ENCODE measurements around the gene PLOD1. TPM values are rescaled to one million over a fixed set of nuclear protein-coding genes. Genes with fewer than 3 reads are reported as not detected.

PLOD1 gene
- total RNA-seq, 2 donors from 2014 or later: 56.1 to 58.1 TPM

DNA sequence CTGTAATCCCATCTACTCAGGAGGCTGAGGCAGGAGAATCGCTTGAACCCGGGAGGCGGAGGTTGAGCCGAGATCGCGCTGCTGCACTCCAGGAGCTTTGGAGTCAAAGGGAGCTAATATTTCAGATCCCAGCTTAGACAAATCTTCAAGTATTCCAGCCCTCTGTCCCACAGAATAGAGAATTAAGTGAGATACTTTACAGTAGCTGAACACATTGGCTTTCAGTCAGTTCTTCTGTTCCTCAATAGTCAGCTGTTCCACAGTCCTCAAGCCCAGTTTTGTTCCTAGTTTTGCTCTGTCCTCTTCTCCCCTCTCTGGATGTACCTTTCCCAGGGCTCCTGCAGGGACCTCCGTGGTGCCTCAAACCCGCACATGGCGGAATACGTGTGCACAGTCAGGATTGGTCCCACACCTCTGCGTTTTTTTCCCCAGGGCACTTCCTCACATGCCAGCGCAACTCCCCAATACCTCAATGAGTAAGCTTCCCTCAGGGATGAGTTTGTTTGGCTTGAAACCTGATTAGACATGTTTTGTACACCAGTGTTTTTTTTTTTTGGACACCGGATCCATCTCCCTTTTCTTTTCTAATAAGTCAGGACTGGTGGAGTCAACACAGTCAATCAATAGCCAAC is 47.0 kb downstream of the PLOD1 start:
- peak overlapping the region; percentile 80 to 90 for H3K4me3 ChIP-seq
- peaks cover 0 to 67% of the 10 kb centered on the region in 2 donors for H3K4me1 ChIP-seq
- no peaks in the 10 kb centered on the region for H3K27me3 ChIP-seq
- DNase-seq (ENCODE audit: low spot score): no peak
- peaks cover 44% of the 10 kb centered on the region for H3K36me3 ChIP-seq
- TF ChIP-seq, protein P1, sequence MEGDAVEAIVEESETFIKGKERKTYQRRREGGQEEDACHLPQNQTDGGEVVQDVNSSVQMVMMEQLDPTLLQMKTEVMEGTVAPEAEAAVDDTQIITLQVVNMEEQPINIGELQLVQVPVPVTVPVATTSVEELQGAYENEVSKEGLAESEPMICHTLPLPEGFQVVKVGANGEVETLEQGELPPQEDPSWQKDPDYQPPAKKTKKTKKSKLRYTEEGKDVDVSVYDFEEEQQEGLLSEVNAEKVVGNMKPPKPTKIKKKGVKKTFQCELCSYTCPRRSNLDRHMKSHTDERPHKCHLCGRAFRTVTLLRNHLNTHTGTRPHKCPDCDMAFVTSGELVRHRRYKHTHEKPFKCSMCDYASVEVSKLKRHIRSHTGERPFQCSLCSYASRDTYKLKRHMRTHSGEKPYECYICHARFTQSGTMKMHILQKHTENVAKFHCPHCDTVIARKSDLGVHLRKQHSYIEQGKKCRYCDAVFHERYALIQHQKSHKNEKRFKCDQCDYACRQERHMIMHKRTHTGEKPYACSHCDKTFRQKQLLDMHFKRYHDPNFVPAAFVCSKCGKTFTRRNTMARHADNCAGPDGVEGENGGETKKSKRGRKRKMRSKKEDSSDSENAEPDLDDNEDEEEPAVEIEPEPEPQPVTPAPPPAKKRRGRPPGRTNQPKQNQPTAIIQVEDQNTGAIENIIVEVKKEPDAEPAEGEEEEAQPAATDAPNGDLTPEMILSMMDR (IDR thresholded peaks at IDR 0.05): no peak
- H3K9me3 ChIP-seq: no peaks in the 10 kb centered on the region
- H3K27ac ChIP-seq: peak overlapping the region; percentile 95

DNA sequence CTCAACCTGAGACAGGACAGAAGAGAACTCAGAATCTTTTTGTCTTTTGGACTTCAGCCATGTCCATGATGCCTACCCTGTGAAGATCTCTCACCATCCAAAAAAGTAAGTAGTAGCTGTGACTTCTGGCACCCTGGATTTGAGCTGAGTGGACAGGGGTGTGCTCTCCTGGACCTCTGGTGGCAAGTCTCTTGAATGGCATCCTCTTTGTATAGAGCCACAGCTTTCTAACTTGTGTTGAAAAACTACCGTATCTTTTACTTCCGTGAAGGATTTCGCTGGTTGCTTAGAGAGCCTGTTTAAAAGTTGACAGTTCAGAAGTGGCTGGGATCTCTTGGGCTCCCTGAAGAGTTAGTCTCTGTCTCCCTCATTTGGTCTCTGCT is 47.5 kb downstream of the PLOD1 start:
- Histone ChIP-seq H3K27me3 (no peaks in the 10 kb centered on the region), H3K9me3 (no peaks in the 10 kb centered on the region), H3K27ac (peak overlapping the region; percentile 95), H3K36me3 (peaks cover 50% of the 10 kb centered on the region), H3K4me1 (peaks cover 0 to 72% of the 10 kb centered on the region in 2 donors), H3K4me3 (no peak overlapping the region)
- no peak for DNase-seq (ENCODE audit: low spot score)
- TF ChIP-seq, protein P1 (IDR thresholded peaks at IDR 0.05): no peak

DNA sequence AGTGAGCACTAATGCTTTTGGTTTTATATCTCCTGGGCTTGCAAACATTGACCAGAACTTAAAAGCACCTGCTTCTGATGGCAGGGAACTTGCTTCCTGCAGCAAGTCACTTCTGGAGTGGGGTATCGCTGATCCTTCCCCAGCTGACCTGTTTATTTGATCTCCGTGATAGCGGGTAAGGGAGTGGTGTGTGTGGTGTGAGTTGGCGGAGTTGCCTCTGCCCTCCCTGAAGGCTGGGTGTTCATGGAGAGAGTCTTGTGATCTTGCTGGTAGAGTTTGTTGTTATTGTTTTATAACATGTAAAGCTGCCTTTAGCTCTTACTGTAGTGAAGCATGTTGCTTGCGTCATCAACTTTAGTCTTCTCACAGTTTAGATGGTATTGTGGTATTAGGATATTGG is 49.6 kb downstream of the PLOD1 start:
- no peak for DNase-seq (ENCODE audit: low spot score)
- H3K27me3 ChIP-seq: no peaks in the 10 kb centered on the region
- H3K36me3 ChIP-seq: peaks cover 71% of the 10 kb centered on the region
- H3K4me1 ChIP-seq: peaks cover 0 to 70% of the 10 kb centered on the region in 2 donors
- H3K9me3 ChIP-seq: no peaks in the 10 kb centered on the region
- no peak overlapping the region for H3K4me3 ChIP-seq
- peak overlapping the region; percentile 95 for H3K27ac ChIP-seq
- TF ChIP-seq, protein P1 (IDR thresholded peaks at IDR 0.05): no peak

DNA sequence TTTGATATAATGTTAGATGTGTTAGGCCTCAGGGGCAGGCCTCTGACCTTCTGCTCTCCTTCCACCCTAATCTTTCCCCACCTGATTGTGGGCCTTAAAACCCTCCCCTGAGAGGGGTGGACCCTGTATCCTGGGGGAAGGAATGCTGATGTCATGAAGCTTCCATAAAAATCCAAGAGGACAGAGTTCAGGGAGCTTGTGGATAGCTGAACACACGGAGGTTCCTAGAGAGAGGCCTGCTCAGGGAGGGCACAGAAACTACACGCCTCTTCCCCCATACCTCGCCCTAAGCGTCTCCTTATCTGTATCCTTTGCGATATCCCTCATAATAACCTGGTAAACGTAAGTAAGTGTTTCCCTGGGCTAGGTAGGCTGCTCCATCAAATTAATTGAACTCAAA is 50.1 kb downstream of the PLOD1 start:
- Histone ChIP-seq H3K36me3 (peaks cover 75% of the 10 kb centered on the region), H3K4me3 (no peak overlapping the region), H3K9me3 (no peaks in the 10 kb centered on the region), H3K27ac (peak overlapping the region; percentile 95), H3K27me3 (no peaks in the 10 kb centered on the region), H3K4me1 (peaks cover 0 to 68% of the 10 kb centered on the region in 2 donors)
- TF ChIP-seq, protein P1 (IDR thresholded peaks at IDR 0.05): no peak
- no peak for DNase-seq (ENCODE audit: low spot score)

DNA sequence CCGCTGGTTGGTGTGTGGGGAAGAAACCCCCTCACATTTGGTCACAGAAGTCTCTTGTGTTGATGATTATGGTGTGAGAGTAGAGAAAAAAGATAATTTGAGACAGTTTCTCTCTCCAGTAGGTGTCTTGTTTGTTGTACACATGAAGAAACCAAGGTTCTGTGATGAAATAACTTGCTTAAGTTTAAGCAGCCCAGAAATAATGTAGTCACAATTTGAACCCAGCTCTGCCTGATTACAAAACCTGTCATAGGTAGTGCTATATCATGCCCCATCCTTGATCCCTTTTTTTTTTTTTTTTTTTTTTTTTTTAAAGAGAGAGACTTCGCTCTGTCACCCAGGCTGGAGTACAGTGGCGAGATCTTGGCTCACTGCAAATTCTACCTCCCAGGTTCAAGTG is 50.7 kb downstream of the PLOD1 start:
- Histone ChIP-seq H3K9me3 (no peaks in the 10 kb centered on the region), H3K4me3 (no peak overlapping the region), H3K27ac (peak overlapping the region; percentile 95), H3K27me3 (no peaks in the 10 kb centered on the region), H3K4me1 (peaks cover 0 to 72% of the 10 kb centered on the region in 2 donors), H3K36me3 (peaks cover 81% of the 10 kb centered on the region)
- no peak for DNase-seq (ENCODE audit: low spot score)
- TF ChIP-seq, protein P1 (IDR thresholded peaks at IDR 0.05): no peak

DNA sequence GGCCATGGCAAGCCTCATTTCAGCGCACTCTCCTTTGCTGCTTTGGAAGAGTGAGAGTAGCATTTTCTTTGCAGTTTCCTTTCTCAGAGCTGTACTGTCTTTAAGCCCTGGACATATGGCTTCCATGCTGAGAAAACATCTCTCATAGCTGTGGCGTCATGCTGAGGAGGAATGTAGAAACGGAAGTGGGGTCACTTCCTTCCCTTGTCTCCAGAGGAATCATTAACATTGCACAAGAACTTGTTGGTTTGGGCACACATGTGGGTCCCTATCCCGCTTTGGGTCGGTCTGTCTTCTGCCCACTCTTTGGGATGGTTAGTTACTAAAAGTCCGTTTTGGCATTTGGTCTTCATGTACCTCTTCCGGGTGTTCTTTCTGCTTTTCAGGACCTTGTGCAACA is 51.3 kb downstream of the PLOD1 start:
- DNase-seq (ENCODE audit: low spot score): no peak
- H3K4me1 ChIP-seq: peaks cover 0 to 71% of the 10 kb centered on the region in 2 donors
- no peak overlapping the region for H3K4me3 ChIP-seq
- TF ChIP-seq, protein P1 (IDR thresholded peaks at IDR 0.05): no peak
- H3K9me3 ChIP-seq: no peaks in the 10 kb centered on the region
- peaks cover 83% of the 10 kb centered on the region for H3K36me3 ChIP-seq
- H3K27ac ChIP-seq: peak overlapping the region; percentile 95
- H3K27me3 ChIP-seq: no peaks in the 10 kb centered on the region
